ENCODE results near the gene METTL15. TPM values are rescaled to one million over a fixed set of nuclear protein-coding genes. Genes with fewer than 3 reads are reported as not detected.

METTL15 gene
- total RNA-seq, 4 donors from 2014 or later: 9.2 to 22.5 (median 19.2) TPM

GRCh38 chr11:28250192-28250591, 142.0 kb downstream of the METTL15 start:
- DNase-seq: no peak
- no peaks in the 10 kb centered on the region for H3K27me3 ChIP-seq
- H3K4me1 ChIP-seq: no peaks in the 10 kb centered on the region
- H3K27ac ChIP-seq: no peak overlapping the region
- intact Hi-C loops (cut with DNase I; ENCODE audit: low total_unique reads): no loop called here
- H3K36me3 ChIP-seq: no peaks in the 10 kb centered on the region
- peaks cover 3 to 4% of the 10 kb centered on the region in 2 donors for H3K9me3 ChIP-seq
- H3K4me3 ChIP-seq: no peak overlapping the region
- TF ChIP-seq EP300 (IDR thresholded peaks at IDR 0.05; ENCODE audit: low read depth) (no peak), POLR2A (IDR thresholded peaks at IDR 0.05) (no peak)
- in situ Hi-C loops (cut with MboI; ENCODE audit: low pct_ligation_motif_present in 1 of 4, low pct_unique_long_range_greater_than_20kb in 1 of 4, low sequenced_read_pairs in 3 of 4): no loop called here

DNA sequence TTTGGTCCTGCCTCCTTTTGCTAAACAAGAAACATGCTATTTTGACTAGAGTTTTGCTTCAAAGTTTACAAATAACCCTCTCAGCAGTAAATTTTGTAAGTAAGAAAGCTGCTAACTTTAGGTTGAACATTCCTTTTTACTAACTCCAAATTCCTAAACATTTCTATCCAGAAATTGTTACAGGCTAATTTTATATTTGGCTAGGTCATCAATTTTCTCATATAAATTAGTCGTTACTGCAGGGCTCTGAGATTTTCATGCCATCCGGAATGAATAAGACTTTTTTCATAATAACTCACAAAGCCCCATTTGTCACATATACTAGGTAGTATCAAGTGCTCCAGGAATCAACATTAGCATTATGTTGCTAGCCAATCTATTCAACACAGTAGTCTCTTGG, 143.1 kb downstream of the METTL15 start:
- WGBS, 2 donors (ENCODE audit: low coverage in 1 of 2): 93 to 94% methylated on average over 2 of the region's 2 CpGs

DNA sequence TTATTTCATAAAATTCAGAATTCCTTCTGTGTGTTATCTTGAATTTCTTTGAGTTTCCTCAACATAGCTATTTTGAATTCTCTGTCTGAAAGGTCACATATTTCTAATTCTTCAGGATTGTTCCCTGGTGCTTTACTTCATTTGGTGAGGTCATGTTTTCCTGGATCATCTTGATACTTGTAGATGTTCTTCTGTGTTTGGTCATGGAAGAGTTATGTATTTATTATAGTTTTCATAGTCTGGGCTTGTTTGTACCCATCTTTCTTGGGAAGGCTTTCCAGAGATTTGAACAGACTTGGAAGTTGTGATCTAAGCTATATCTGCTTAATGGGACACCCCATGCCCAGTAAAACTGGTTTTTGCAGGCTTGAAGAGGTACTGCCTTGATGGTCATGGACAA, 149.6 kb downstream of the METTL15 start:
- no peak overlapping the region for H3K27ac ChIP-seq
- intact Hi-C loops (cut with DNase I; ENCODE audit: low total_unique reads) (no loop called here), in situ Hi-C loops (cut with MboI; ENCODE audit: low pct_ligation_motif_present in 1 of 4, low pct_unique_long_range_greater_than_20kb in 1 of 4, low sequenced_read_pairs in 3 of 4) (no loop called here)
- peaks cover 3 to 4% of the 10 kb centered on the region in 2 donors for H3K9me3 ChIP-seq
- H3K36me3 ChIP-seq: no peaks in the 10 kb centered on the region
- DNase-seq: no peak
- H3K4me3 ChIP-seq: no peak overlapping the region
- no peak for TF ChIP-seq POLR2A (IDR thresholded peaks at IDR 0.05)
- TF ChIP-seq EP300 (IDR thresholded peaks at IDR 0.05; ENCODE audit: low read depth): no peak
- no peak for TF ChIP-seq POLR2AphosphoS5 (IDR thresholded peaks at IDR 0.05)
- TF ChIP-seq CTCF (IDR thresholded peaks at IDR 0.05): no peak
- H3K27me3 ChIP-seq: no peaks in the 10 kb centered on the region
- H3K4me1 ChIP-seq: no peaks in the 10 kb centered on the region

More for the DNA sequence above, 143.1 kb downstream of the METTL15 start:
- no peak overlapping the region for H3K4me3 ChIP-seq
- no peak overlapping the region for H3K27ac ChIP-seq
- no peaks in the 10 kb centered on the region for H3K27me3 ChIP-seq
- no peak for TF ChIP-seq POLR2AphosphoS5 (IDR thresholded peaks at IDR 0.05)
- no peak for TF ChIP-seq EP300 (IDR thresholded peaks at IDR 0.05; ENCODE audit: low read depth)
- no peak for TF ChIP-seq CTCF (IDR thresholded peaks at IDR 0.05)
- no peak for TF ChIP-seq POLR2A (IDR thresholded peaks at IDR 0.05)
- in situ Hi-C loops (cut with MboI; ENCODE audit: low pct_ligation_motif_present in 1 of 4, low pct_unique_long_range_greater_than_20kb in 1 of 4, low sequenced_read_pairs in 3 of 4) (no loop called here), intact Hi-C loops (cut with DNase I; ENCODE audit: low total_unique reads) (no loop called here)
- peaks cover 3 to 4% of the 10 kb centered on the region in 2 donors for H3K9me3 ChIP-seq
- no peaks in the 10 kb centered on the region for H3K4me1 ChIP-seq
- DNase-seq: no peak
- no peaks in the 10 kb centered on the region for H3K36me3 ChIP-seq

DNA sequence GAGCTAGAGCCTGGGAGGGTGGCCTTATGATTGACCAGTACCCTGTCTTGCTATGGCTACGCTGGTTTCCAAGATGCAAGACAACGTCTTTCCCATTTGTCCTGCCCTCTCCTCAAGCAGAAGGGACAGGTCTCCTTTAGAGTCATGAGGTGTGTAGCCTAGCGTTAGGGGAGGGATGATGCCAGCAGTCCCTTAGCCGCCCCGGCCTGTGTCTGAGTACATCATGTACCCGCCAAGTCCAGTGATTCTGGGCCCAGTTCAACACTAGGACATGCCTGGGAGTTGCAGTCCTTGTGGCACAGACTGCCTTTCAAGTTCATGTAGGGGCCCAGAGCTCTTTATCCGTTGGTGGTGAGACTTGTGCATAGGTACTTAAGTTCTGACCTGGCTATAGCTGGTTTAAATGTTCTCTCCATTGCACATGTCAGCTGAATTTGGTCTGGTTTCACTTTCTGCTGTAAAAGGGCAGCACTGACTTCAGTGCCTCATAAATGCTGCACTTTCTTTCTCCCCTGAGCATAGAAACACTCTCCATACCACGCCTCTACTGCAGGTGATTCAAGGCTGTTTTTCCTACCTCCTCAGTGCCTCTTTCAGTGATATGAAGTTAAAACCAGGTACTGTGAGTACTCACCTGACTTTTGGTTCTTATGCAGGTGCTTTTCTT, 151.1 kb downstream of the METTL15 start:
- 63 to 97% methylated on average over 2 to 7 of the region's 8 CpGs for WGBS, 2 donors (ENCODE audit: low coverage in 1 of 2)
- DNase-seq: no peak

More for the DNA sequence above, 151.1 kb downstream of the METTL15 start:
- Histone ChIP-seq H3K36me3 (no peaks in the 10 kb centered on the region), H3K27me3 (no peaks in the 10 kb centered on the region), H3K9me3 (peaks cover 3 to 4% of the 10 kb centered on the region in 2 donors), H3K4me3 (no peak overlapping the region), H3K27ac (no peak overlapping the region), H3K4me1 (no peaks in the 10 kb centered on the region)
- in situ Hi-C loops (cut with MboI; ENCODE audit: low pct_ligation_motif_present in 1 of 4, low pct_unique_long_range_greater_than_20kb in 1 of 4, low sequenced_read_pairs in 3 of 4): no loop called here
- intact Hi-C loops (cut with DNase I; ENCODE audit: low total_unique reads): no loop called here
- TF ChIP-seq EP300 (IDR thresholded peaks at IDR 0.05; ENCODE audit: low read depth): no peak
- no peak for TF ChIP-seq CTCF (IDR thresholded peaks at IDR 0.05)
- TF ChIP-seq POLR2A (IDR thresholded peaks at IDR 0.05): no peak
- no peak for TF ChIP-seq POLR2AphosphoS5 (IDR thresholded peaks at IDR 0.05)

Measured in transverse colon (tissue), 4 donors.